ENCODE measurements around the gene C1orf35. TPM values are rescaled to one million over a fixed set of nuclear protein-coding genes. Genes with fewer than 3 reads are reported as not detected.

The C1orf35 gene
- total RNA-seq, 1 experiment from 2014 or later = 29.7 TPM

- in situ Hi-C loops (cut with HindIII; ENCODE audit: low sequenced_read_pairs) = no loop called here
- no peak for DNase-seq (ENCODE audit: low spot score)
Measured at GRCh38 chr1:228143480-228144192, 40.5 kb upstream of the C1orf35 start.

GRCh38 chr1:228142701-228143136 is 39.6 kb upstream of the C1orf35 start:
- DNase-seq (ENCODE audit: low spot score) = no peak
- in situ Hi-C loops (cut with HindIII; ENCODE audit: low sequenced_read_pairs) = no loop called here

GRCh38 chr1:228142155-228142691 is 39.1 kb upstream of the C1orf35 start:
- in situ Hi-C loops (cut with HindIII; ENCODE audit: low sequenced_read_pairs) = no loop called here
- no peak for DNase-seq (ENCODE audit: low spot score)

- DNase-seq (ENCODE audit: low spot score) = no peak
- in situ Hi-C loops (cut with HindIII; ENCODE audit: low sequenced_read_pairs) = no loop called here
Measured at GRCh38 chr1:228141226-228142044, 38.3 kb upstream of the C1orf35 start.

GRCh38 chr1:228140724-228141225 is 37.6 kb upstream of the C1orf35 start:
- in situ Hi-C loops (cut with HindIII; ENCODE audit: low sequenced_read_pairs) = no loop called here
- DNase-seq (ENCODE audit: low spot score) = no peak

GRCh38 chr1:228139931-228140723 is 37.0 kb upstream of the C1orf35 start, which contains the start of gene GUK1:
TSS of gene GUK1 (plus strand) at chr1:228140279. CDS start at chr1:228140303, 24 bp downstream.
- in situ Hi-C loops (cut with HindIII; ENCODE audit: low sequenced_read_pairs) = no loop called here
- DNase-seq (ENCODE audit: low spot score) = peak; percentile 99

- in situ Hi-C loops (cut with HindIII; ENCODE audit: low sequenced_read_pairs) = no loop called here
- no peak for DNase-seq (ENCODE audit: low spot score)
Measured at GRCh38 chr1:228139406-228139930, 36.3 kb upstream of the C1orf35 start.

- in situ Hi-C loops (cut with HindIII; ENCODE audit: low sequenced_read_pairs) = no loop called here
- DNase-seq (ENCODE audit: low spot score) = no peak
Measured at GRCh38 chr1:228136901-228137300, 33.8 kb upstream of the C1orf35 start.

- DNase-seq (ENCODE audit: low spot score) = no peak
- in situ Hi-C loops (cut with HindIII; ENCODE audit: low sequenced_read_pairs) = no loop called here
Measured at GRCh38 chr1:228134591-228134990, 31.5 kb upstream of the C1orf35 start.

- in situ Hi-C loops (cut with HindIII; ENCODE audit: low sequenced_read_pairs) = no loop called here
- DNase-seq (ENCODE audit: low spot score) = no peak
Measured at GRCh38 chr1:228131766-228132165, 28.6 kb upstream of the C1orf35 start.

GRCh38 chr1:228125185-228125584 is 22.1 kb upstream of the C1orf35 start:
- in situ Hi-C loops (cut with HindIII; ENCODE audit: low sequenced_read_pairs) = loop anchor here (10.0 kb wide), 1 partner anchor 60 kb away; no protein-coding TSS in a partner anchor

GRCh38 chr1:228123505-228123904 is 20.4 kb upstream of the C1orf35 start:
- in situ Hi-C loops (cut with HindIII; ENCODE audit: low sequenced_read_pairs) = loop anchor here (10.0 kb wide), 1 partner anchor 61 kb away; no protein-coding TSS in a partner anchor
- DNase-seq (ENCODE audit: low spot score) = no peak

More at GRCh38 chr1:228125185-228125584, 22.1 kb upstream of the C1orf35 start:
- DNase-seq (ENCODE audit: low spot score) = no peak

- in situ Hi-C loops (cut with HindIII; ENCODE audit: low sequenced_read_pairs) = loop anchor here (10.0 kb wide), 1 partner anchor 62 kb away; no protein-coding TSS in a partner anchor
- DNase-seq (ENCODE audit: low spot score) = no peak
Measured at GRCh38 chr1:228122921-228123441, 19.9 kb upstream of the C1orf35 start.

- in situ Hi-C loops (cut with HindIII; ENCODE audit: low sequenced_read_pairs) = loop anchor here (10.0 kb wide), 1 partner anchor 64 kb away; no protein-coding TSS in a partner anchor
- DNase-seq (ENCODE audit: low spot score) = no peak
Measured at GRCh38 chr1:228120857-228121489, 17.8 kb upstream of the C1orf35 start.

- DNase-seq (ENCODE audit: low spot score) = no peak
- in situ Hi-C loops (cut with HindIII; ENCODE audit: low sequenced_read_pairs) = loop anchor here (10.0 kb wide), 1 partner anchor 64 kb away; no protein-coding TSS in a partner anchor
Measured at GRCh38 chr1:228120351-228120750, 17.2 kb upstream of the C1orf35 start.

- DNase-seq (ENCODE audit: low spot score) = no peak
- in situ Hi-C loops (cut with HindIII; ENCODE audit: low sequenced_read_pairs) = no loop called here
Measured at GRCh38 chr1:228118040-228118439, 14.9 kb upstream of the C1orf35 start.

- in situ Hi-C loops (cut with HindIII; ENCODE audit: low sequenced_read_pairs) = no loop called here
- no peak for DNase-seq (ENCODE audit: low spot score)
Measured at GRCh38 chr1:228117335-228117734, 14.2 kb upstream of the C1orf35 start.

GRCh38 chr1:228114827-228115226 is 11.7 kb upstream of the C1orf35 start:
- DNase-seq (ENCODE audit: low spot score) = no peak
- in situ Hi-C loops (cut with HindIII; ENCODE audit: low sequenced_read_pairs) = no loop called here
